NB4 (cell line): ENCODE measurements around the gene CTDP1.

Experiments
- CTCF ChIP-seq: IDR thresholded peaks from one replicate; pipeline ENCODE4 v1.5.1; 2012; ENCODE audit warnings: low read depth, low read length
- MAX ChIP-seq: IDR thresholded peaks from 2 replicates; pipeline ENCODE4 v1.6.1; 2011; ENCODE audit warnings: low read depth, low read length
- MYC ChIP-seq: IDR thresholded peaks from 2 replicates; pipeline ENCODE4 v1.6.1; 2011; ENCODE audit warnings: low read depth, low read length
- POLR2A ChIP-seq: IDR thresholded peaks from 2 replicates; pipeline ENCODE4 v1.6.1; 2011; ENCODE audit warnings: mild to moderate bottlenecking; ENCODE audit not compliant: insufficient read length; ENCODE audit errors: extremely low read depth

GRCh38 chr18:79779700-79780190 is 100.1 kb downstream of the CTDP1 start:
- TF ChIP-seq CTCF (no peak), POLR2A (no peak), MYC (no peak), MAX (no peak)
